HG03520 (cell line): ENCODE measurements around the gene CLCNKB.
"Not testable (repeated sequence)": the region's sequence is repeated elsewhere in the genome, so short reads cannot be mapped to it uniquely, and the experiment has no call there.

Experiments used
- ATAC-seq: cut with Tn5 transposase; IDR thresholded peaks from one replicate; pipeline ENCODE4 v1.9.1; 2021; ENCODE audit warnings: mild to moderate bottlenecking, moderate library complexity; ENCODE audit not compliant: unreplicated experiment

The CLCNKB gene

GRCh38 chr1:16055613-16056520 lies 12.3 kb downstream of the CLCNKB start:
- peak; percentile 60 for ATAC-seq

- ATAC-seq = not testable (repeated sequence)
These were observed 12.9 kb downstream of the CLCNKB start for GRCh38 chr1:16056521-16056912.

GRCh38 chr1:16057314-16057915 lies 13.8 kb downstream of the CLCNKB start:
- ATAC-seq = not testable (repeated sequence)

GRCh38 chr1:16058394-16059120 lies 15.0 kb downstream of the CLCNKB start:
- ATAC-seq = not testable (repeated sequence)

GRCh38 chr1:16061266-16061665 lies 17.7 kb downstream of the CLCNKB start:
- no peak for ATAC-seq

GRCh38 chr1:16061989-16062686 lies 18.6 kb downstream of the CLCNKB start:
- ATAC-seq = not testable (repeated sequence)

- ATAC-seq = not testable (repeated sequence)
These were observed 19.1 kb downstream of the CLCNKB start for GRCh38 chr1:16062687-16063075.

GRCh38 chr1:16063226-16063829 lies 19.7 kb downstream of the CLCNKB start:
- ATAC-seq = no peak

GRCh38 chr1:16063921-16064320 lies 20.3 kb downstream of the CLCNKB start:
- ATAC-seq = no peak

GRCh38 chr1:16064536-16065268 lies 21.1 kb downstream of the CLCNKB start:
- no peak for ATAC-seq

GRCh38 chr1:16065269-16065576 lies 21.6 kb downstream of the CLCNKB start:
- no peak for ATAC-seq

GRCh38 chr1:16066245-16066644 lies 22.7 kb downstream of the CLCNKB start:
- ATAC-seq = no peak

GRCh38 chr1:16067127-16067768 lies 23.7 kb downstream of the CLCNKB start:
- ATAC-seq = no peak

- ATAC-seq = no peak
These were observed 24.4 kb downstream of the CLCNKB start for GRCh38 chr1:16067933-16068332.

- no peak for ATAC-seq
These were observed 25.0 kb downstream of the CLCNKB start for GRCh38 chr1:16068356-16069270.

GRCh38 chr1:16070640-16071355 lies 27.2 kb downstream of the CLCNKB start:
- ATAC-seq = no peak

- no peak for ATAC-seq
These were observed 28.0 kb downstream of the CLCNKB start for GRCh38 chr1:16071614-16072013.

- no peak for ATAC-seq
These were observed 28.5 kb downstream of the CLCNKB start for GRCh38 chr1:16072095-16072494.
